Activated CD4-positive, alpha-beta T cell treated with anti-CD3 and anti-CD28 coated beads, Interleukin-2, Interleukin-6, amounts not matched to agents 100 ng/mL and 50 ng/mL, durations not matched to agents 16 hours and 8 hours (primary cell): ENCODE results near the gene FAM227B.
"Not testable (repeated sequence)": the region's sequence is repeated elsewhere in the genome, so short reads cannot be mapped to it uniquely, and the experiment has no call there.

Experiments used
- DNase-seq: peaks from one replicate; pipeline ENCODE4 v3.0.0-alpha.2; 2020

FAM227B gene

DNA sequence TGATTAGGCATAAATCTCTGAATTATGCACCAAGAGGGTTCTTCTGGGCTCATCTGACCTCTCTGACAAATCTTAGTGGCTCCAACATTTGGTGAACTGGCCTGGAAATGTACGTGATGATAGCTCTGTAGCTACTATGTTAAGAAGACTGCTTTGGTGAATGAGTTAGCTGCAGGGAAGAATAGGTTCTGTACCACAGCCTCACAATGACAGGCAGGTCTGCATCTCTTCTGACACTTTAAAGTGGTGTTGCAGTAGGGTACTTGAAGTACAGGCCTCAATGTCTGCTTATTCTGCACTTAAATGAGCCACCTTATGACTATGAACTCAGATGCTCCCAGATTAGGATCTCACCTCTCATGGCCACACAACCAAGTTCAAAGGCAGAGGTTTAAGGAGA, 190.6 kb downstream of the FAM227B start:
- DNase-seq: no peak

- DNase-seq: no peak
Observed at GRCh38 chr15:49428409-49429095, 192.1 kb downstream of the FAM227B start.

DNA sequence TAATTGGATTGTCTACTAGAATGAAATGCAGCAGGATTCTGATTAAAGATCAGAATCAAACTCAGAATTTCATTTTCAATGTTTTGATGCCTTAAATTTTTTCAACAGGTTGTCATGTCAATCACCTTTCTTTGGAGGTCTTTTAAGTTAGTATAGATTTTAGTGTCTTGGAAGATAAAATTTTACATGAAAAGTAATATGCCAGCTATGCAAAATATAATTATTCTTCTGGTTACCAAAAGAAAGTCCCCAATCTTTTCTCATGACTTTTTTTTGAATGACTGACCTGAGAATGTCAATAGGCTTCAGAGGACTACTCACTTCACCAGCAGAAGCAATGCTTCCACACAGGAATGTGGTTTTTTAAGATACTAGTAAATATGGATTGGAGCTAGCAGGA, 193.2 kb downstream of the FAM227B start:
- no peak for DNase-seq

DNA sequence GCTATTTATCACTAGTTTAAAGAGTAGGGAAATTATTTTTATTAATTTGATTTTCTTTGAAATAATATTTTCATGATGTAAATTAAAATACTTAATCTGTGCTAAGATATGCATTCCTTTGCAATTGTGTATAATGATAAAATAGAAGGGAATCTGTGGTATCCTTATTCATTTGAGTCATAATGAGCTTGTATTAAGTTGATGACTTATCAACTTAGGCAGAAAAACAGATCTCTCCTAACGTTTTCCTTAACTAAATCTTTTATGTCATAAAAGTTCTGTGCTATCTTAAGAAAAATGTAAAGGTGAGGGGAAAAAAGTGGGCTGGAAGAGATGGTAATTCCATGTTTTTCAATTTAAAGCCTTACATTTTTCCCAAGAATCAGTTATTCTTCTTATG, 195.7 kb downstream of the FAM227B start:
- DNase-seq: no peak

DNA sequence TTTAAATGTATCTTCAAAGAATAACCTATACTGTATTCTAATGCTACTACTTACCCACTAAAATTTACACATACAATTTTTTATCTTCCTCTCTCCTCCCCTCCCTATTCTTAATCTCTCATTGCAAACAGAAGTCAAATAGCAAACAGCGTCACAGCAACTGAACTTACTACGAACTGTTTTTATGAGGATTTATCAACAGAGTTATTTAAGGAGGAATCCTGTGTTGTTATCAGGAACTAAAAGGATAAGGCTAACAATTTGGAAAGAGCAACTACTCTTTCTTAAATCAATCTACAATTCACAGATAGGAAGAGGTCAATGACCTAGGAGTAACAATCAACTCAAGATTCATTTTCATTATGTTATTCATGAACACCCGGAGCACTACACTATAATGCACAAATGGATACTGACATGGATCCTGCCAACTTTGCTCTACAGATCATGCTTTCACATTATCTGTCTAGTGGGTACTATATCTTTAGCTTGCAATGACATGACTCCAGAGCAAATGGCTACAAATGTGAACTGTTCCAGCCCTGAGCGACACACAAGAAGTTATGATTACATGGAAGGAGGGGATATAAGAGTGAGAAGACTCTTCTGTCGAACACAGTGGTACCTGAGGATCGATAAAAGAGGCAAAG, 196.6 kb downstream of the FAM227B start:
- DNase-seq: no peak

DNA sequence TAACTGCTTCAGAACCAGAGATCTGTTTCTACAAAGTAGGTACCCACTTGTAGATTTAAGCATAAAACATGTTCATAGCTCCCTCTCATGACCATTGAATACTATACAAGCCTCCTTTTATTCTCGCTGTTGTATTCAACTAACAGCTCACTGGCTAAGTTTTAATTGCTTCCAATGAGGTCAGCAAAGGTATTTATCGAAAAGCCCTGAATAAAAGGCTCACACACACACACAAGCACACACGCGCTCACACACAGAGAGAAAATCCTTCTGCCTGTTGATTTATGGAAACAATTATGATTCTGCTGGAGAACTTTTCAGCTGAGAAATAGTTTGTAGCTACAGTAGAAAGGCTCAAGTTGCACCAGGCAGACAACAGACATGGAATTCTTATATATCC, 197.6 kb downstream of the FAM227B start, which contains the start of gene FGF7:
FGF7 (plus strand) TSS at position 222 of the 400 bp plus-strand sequence. CDS start 1,056 bp downstream, outside the sequence.
- DNase-seq: no peak

DNA sequence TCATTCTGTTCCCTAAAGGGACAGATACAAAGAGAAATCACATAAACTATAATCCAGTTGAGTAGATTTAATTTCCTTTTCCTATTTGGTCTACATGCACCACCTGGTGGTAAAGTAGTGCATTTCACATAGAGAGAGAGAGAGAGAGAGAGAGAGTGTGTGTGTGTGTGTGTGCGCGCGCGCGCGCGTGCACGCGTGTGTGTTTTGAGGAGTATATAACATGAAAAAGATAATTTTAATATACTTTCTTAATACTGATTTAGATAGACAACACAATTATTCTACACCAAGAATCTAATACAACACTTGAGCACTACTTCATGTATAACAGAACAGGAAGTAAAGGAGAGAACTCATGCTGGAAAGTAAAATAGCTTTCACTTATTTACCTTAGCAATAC, 198.6 kb downstream of the FAM227B start:
- DNase-seq: peak; percentile 55

GRCh38 chr15:49418811-49419210, 201.8 kb downstream of the FAM227B start:
- DNase-seq: no peak

- no peak for DNase-seq
Observed at GRCh38 chr15:49415638-49416037, 205.0 kb downstream of the FAM227B start.

- no peak for DNase-seq
Observed at GRCh38 chr15:49415149-49415548, 205.5 kb downstream of the FAM227B start.

- DNase-seq: no peak
Observed at GRCh38 chr15:49412797-49413196, 207.8 kb downstream of the FAM227B start.

- no peak for DNase-seq
Observed at GRCh38 chr15:49410641-49411040, 210.0 kb downstream of the FAM227B start.

GRCh38 chr15:49406352-49407118, 214.1 kb downstream of the FAM227B start:
- no peak for DNase-seq

DNA sequence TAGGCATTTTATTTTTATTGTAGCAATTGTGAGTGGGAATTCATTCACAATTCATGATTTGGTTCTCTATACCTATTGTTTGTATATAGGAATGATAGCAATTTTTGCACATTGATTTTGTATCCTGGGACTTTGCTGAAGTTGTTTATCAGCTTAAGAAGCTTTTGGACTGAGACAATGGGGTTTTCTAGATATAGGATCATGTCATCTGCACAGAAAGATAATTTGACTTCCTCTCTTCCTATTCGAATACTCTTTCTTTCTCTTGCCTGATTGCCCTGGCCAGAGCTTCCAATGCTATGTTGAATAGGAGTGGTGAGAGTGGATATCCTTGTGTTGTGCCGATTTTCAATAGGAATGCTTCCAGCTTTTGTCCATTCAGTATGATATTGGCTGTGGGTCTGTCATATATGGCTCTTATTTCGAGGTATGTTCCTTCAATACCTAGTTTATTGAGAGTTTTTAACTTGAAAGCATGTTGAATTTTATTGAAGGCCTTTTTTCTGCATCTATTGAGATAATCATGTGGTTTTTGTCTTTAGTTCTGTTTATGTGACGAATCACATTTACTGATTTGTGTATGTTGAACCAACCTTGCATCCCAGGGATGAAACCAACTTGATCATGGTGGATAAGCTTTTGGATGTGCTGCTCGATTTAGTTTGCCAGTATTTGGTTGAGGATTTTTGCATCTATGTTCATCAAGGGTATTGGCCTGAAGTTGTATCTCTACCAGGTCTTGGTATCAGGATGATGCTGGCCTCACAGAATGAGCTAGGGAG, 217.9 kb downstream of the FAM227B start:
- DNase-seq: not testable (repeated sequence)

DNA sequence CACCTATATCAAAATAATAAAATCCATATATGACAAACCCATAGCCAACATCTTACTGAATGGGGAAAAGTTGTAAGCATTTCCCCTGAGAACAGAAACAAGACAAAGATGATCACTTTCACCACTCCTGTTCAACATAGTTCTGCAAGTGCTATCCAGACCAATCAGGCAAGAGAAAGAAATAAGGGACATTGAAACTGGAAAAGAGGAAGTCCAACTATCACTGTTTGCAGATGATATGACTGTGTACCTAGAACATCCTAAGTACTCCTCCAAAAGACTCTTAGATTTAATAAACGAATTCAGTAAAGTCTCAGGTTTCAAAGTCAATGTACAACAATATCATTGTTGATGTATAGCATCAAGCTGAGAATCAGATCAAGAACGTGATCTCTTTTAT, 233.1 kb downstream of the FAM227B start:
- DNase-seq: no peak

- no peak for DNase-seq
Observed at GRCh38 chr15:49383266-49383665, 237.4 kb downstream of the FAM227B start.

GRCh38 chr15:49382394-49382793, 238.2 kb downstream of the FAM227B start:
- DNase-seq: no peak

- DNase-seq: no peak
Observed at GRCh38 chr15:49380912-49381311, 239.7 kb downstream of the FAM227B start.

DNA sequence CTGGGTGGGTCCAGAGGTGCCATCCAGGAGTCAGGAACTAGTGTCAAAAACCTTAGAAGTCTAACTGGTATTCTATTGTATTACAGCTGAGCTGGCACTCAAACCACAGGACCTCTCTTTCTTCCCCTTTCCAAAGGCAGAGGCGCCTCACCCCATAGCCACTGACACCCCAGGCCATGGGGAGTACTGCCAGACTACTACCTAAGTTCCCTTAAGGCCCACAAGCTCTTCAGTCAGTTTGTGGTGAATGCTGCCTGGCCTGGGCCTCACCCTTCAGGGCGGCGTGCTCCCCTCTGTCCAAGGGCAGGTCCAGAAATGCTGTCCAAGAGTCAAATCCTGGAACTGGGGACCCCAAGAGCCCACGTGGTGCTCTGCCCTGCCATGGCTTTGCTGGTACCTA, 240.6 kb downstream of the FAM227B start:
- DNase-seq: no peak

GRCh38 chr15:49372366-49372765, 248.3 kb downstream of the FAM227B start:
- DNase-seq: no peak

DNA sequence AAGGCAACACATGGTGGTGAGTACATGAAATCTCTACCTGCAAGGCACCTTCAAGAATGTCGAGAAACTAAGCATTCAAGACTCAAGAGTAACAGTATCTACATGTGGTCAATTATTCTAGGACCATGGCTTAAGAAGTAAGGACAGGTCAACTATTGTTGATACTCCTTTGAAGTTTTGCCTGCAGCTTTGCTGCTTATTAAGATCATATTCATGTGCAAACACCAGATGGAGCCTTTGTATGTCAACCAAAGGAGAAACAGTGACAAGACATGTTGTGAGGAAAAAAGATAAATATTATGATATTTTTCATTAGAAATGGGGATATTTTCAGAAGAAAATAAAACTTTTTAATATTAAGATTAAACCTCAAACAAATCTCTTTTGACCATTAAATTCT, 249.8 kb downstream of the FAM227B start:
- no peak for DNase-seq

DNA sequence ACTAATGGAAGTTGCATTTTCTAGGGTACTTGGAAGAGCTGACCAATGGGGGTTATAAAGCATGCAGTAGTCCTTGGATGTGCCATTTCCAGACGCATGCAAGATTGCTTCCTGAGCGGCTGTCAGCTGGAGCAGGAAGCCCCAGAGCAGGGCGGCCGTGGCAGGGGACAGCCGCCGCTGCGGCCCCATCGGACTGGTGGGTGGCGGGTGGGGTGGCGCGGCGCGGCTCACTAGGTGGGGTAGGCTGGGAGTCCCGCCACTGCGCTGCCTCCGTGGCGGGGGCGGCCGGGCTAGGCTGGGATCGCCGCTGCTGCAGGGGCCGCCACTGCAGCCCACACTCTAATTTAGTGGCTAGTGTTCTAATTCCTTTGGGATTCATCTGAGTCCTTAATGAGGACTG, 254.1 kb downstream of the FAM227B start:
- no peak for DNase-seq

- DNase-seq: no peak
Observed at GRCh38 chr15:49361370-49361769, 259.2 kb downstream of the FAM227B start.
